Measurements from ENCODE around the gene MVB12B. TPM values are rescaled to one million over a fixed set of nuclear protein-coding genes. Genes with fewer than 3 reads are reported as not detected.

The MVB12B gene
- total RNA-seq, 4 donors from 2014 or later = 6.1 to 18.0 (median 13.2) TPM

DNA sequence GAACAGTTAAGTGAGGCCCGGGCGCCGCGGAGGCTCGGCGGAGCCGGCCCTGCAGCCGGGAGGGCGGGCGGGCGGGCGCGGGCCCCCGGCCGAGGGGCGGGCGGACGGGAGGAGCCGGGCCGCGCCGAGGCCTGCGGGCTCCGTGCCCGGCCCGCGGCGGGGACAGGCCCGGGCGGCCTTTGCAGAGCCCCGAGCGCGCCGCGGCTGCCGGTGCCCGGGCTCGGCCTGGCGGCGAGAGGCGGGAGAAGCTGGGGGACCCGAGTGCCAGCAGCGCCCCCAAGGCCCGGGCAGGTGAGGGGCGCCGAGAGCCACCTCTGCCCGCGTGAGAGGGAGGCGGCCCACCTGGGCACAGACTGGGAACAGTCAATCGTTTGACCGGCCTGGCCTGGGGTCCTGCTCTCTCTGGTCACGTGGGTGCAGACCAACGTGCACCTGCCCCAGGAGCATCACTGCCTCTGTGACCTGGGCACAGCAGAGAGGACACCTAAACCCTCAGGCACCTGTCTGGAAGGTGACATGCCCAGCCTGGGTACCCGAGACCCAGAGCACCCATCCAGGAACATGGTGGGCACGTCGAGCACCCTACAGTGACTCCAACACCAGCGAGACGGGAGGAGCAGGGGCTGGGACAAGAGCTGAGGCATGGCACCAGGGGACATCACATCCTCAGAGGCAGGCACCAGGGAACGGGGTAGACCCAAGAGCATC, 531 bp downstream of the MVB12B start:
- DNase-seq (peak in 1 of 2 donors; percentile 43), ATAC-seq (peak; percentile 12 to 16)
- H3K27ac ChIP-seq = peak overlapping the region; percentile 90 to 97 (median 93)
- TF ChIP-seq POLR2A (IDR thresholded peaks at IDR 0.05) = no peak
- TF ChIP-seq, protein P1, sequence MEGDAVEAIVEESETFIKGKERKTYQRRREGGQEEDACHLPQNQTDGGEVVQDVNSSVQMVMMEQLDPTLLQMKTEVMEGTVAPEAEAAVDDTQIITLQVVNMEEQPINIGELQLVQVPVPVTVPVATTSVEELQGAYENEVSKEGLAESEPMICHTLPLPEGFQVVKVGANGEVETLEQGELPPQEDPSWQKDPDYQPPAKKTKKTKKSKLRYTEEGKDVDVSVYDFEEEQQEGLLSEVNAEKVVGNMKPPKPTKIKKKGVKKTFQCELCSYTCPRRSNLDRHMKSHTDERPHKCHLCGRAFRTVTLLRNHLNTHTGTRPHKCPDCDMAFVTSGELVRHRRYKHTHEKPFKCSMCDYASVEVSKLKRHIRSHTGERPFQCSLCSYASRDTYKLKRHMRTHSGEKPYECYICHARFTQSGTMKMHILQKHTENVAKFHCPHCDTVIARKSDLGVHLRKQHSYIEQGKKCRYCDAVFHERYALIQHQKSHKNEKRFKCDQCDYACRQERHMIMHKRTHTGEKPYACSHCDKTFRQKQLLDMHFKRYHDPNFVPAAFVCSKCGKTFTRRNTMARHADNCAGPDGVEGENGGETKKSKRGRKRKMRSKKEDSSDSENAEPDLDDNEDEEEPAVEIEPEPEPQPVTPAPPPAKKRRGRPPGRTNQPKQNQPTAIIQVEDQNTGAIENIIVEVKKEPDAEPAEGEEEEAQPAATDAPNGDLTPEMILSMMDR (IDR thresholded peaks at IDR 0.05 in 4 of 5, conservative IDR thresholded peaks at IDR 0.05 in 1 of 5) = no peak
- in situ Hi-C loops (cut with MboI; ENCODE audit: low sequenced_read_pairs in 4 of 4) (no loop called here), intact Hi-C loops (cut with DNase I; ENCODE audit: low total_unique reads) (loop anchor here (2.0 to 5.0 kb wide), 2 partner anchors 70 to 165 kb away; no protein-coding TSS in a partner anchor)
- H3K4me1 ChIP-seq = peaks cover 47 to 48% of the 10 kb centered on the region in 2 donors
- no peaks in the 10 kb centered on the region for H3K36me3 ChIP-seq
- H3K4me3 ChIP-seq = peak overlapping the region; percentile 56 to 67 (median 58)
- H3K27me3 ChIP-seq = no peaks in the 10 kb centered on the region
- H3K9me3 ChIP-seq = peaks cover 0 to 14% (median 3%) of the 10 kb centered on the region in 3 donors

DNA sequence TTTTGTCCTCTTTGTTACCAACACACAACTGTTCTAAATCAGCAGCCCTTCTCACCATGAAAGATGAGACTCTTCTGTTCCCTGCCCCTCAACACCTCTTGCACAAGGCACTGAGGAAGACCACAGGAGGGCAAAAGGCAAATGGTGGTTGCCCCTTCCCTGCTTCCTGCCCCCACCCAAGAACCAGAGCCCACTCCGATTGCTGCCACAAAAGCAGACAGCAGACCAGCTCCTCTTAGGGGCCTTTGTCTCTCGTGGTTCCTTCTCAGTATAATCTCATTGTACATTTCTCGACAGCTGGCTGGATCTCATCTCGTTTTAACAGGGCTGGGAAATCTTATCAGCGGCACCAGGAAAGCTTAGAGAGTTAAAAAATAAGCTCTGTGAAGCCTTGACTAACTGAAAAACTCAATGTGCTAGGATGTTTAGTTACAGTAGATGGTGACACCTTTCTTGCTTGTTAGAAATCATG, 1.1 kb downstream of the MVB12B start:
- H3K4me3 ChIP-seq = peak overlapping the region in 3 of 4 donors; percentile 56 to 67 (median 61)
- H3K4me1 ChIP-seq = peaks cover 53 to 54% of the 10 kb centered on the region in 2 donors
- H3K9me3 ChIP-seq = peaks cover 0 to 14% (median 3%) of the 10 kb centered on the region in 3 donors
- DNase-seq (no peak), ATAC-seq (peak; percentile 9 to 11)
- intact Hi-C loops (cut with DNase I; ENCODE audit: low total_unique reads) = loop anchor here (2.0 to 5.0 kb wide), 2 partner anchors 69 to 165 kb away; no protein-coding TSS in a partner anchor
- TF ChIP-seq POLR2A (IDR thresholded peaks at IDR 0.05) = no peak
- TF ChIP-seq, protein P1 (IDR thresholded peaks at IDR 0.05 in 4 of 5, conservative IDR thresholded peaks at IDR 0.05 in 1 of 5) = no peak
- H3K27ac ChIP-seq = peak overlapping the region; percentile 90 to 97 (median 93)
- no peaks in the 10 kb centered on the region for H3K36me3 ChIP-seq
- no peaks in the 10 kb centered on the region for H3K27me3 ChIP-seq
- in situ Hi-C loops (cut with MboI; ENCODE audit: low sequenced_read_pairs in 4 of 4) = no loop called here

GRCh38 chr9:126328407-126328806, 1.8 kb downstream of the MVB12B start:
- Histone ChIP-seq H3K4me3 (no peak overlapping the region), H3K27ac (peak overlapping the region; percentile 90 to 97 (median 93)), H3K36me3 (no peaks in the 10 kb centered on the region), H3K9me3 (peaks cover 0 to 13% (median 3%) of the 10 kb centered on the region in 3 donors), H3K4me1 (peaks cover 60 to 61% of the 10 kb centered on the region in 2 donors), H3K27me3 (no peaks in the 10 kb centered on the region)
- intact Hi-C loops (cut with DNase I; ENCODE audit: low total_unique reads) = loop anchor here (5.0 kb wide), 1 partner anchor 164 kb away; no protein-coding TSS in a partner anchor
- no peak for TF ChIP-seq POLR2A (IDR thresholded peaks at IDR 0.05)
- ATAC-seq (no peak), DNase-seq (no peak)
- in situ Hi-C loops (cut with MboI; ENCODE audit: low sequenced_read_pairs in 4 of 4) = no loop called here

DNA sequence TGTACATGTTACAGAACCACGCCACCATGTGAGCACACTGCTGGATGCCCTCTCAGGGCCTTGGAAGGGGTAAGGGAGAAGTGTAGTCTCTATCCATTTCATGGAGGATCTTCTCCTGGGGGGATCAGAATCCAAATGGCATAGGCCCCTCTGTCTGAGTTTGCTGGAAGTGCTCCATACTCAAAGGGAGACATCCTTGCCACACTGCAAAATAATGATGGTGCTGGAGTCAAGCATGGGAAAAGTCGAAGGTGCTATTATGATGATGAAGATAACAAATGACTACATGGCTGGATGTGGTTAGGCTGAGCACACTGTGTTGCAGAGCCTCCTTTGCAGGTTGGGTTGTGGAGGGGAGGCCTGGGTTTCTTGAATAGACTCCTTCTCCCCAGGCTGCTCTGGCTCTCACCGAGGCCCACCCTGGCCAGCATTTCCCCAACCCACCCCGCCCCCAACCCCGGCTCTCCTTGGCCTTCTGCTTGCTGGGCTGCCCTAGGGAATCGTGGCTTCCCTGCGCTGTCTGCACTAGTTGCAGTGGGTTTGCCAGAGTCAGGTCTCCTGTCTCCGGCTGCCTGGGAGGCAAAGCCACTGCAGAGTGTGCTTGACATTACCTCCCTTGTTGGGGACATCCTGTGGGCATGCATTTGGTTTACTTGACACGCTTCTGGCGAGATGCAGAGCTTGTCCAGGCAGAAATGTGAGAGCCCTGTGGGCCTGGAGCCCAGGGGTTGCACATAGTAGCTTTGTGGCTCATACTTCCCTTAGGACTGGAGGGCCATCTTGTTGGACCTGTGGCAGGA, 3.0 kb downstream of the MVB12B start:
- intact Hi-C loops (cut with DNase I; ENCODE audit: low total_unique reads) = loop anchor here (5.0 kb wide), 1 partner anchor 163 kb away; no protein-coding TSS in a partner anchor
- DNase-seq = peak; percentile 91 to 97
- H3K4me1 ChIP-seq = peaks cover 73 to 74% of the 10 kb centered on the region in 2 donors
- no peaks in the 10 kb centered on the region for H3K27me3 ChIP-seq
- H3K4me3 ChIP-seq = no peak overlapping the region
- peak overlapping the region; percentile 90 to 97 (median 93) for H3K27ac ChIP-seq
- ATAC-seq = peak; percentile 79 to 80
- no peaks in the 10 kb centered on the region for H3K36me3 ChIP-seq
- H3K9me3 ChIP-seq = peaks cover 0 to under 1% (median 0%) of the 10 kb centered on the region in 3 donors
- peak in 1 of 2 donors; percentile 10 for TF ChIP-seq POLR2A (IDR thresholded peaks at IDR 0.05)
- TF ChIP-seq, protein P1 (IDR thresholded peaks at IDR 0.05 in 4 of 5, conservative IDR thresholded peaks at IDR 0.05 in 1 of 5) = no peak
- in situ Hi-C loops (cut with MboI; ENCODE audit: low sequenced_read_pairs in 4 of 4) = no loop called here
